Measurements from ENCODE around the gene CELF2.

CELF2 gene

GRCh38 chr10:11166550-11166949 is 148.9 kb downstream of the CELF2 start:
- peak overlapping the region; percentile 93; the same call in 1 of the 2 replicates for H3K4me2 ChIP-seq (ENCODE audit: low read length)
- peaks cover 3% of the 10 kb centered on the region; the same call in 1 of the 2 replicates for H3F3A ChIP-seq (ENCODE audit: control insufficient read depth, insufficient read depth)
- TF ChIP-seq CTCF (IDR thresholded peaks at IDR 0.05; ENCODE audit: low read depth, low read length, poor library complexity, severe bottlenecking): no peak
- TF ChIP-seq EZH2phosphoT487 (IDR thresholded peaks at IDR 0.05; ENCODE audit: borderline replicate concordance, low read length): no peak
- H3K4me3 ChIP-seq (ENCODE audit: low read length): 0 out of 2 replicates have a peak overlapping the region, but pooled peaks have one; percentile 73
- H3K27ac ChIP-seq (ENCODE audit: low read depth, low read length): no peak overlapping the region
- no peaks in the 10 kb centered on the region for H3K36me3 ChIP-seq (ENCODE audit: control insufficient read depth, low read length)
- no peaks in the 10 kb centered on the region for H3K79me2 ChIP-seq (ENCODE audit: control insufficient read depth, low read length)
- peaks cover 95% of the 10 kb centered on the region for H3K27me3 ChIP-seq (ENCODE audit: control insufficient read depth, low read length)
- no peaks in the 10 kb centered on the region for H4K20me1 ChIP-seq (ENCODE audit: control insufficient read depth, insufficient read depth, low read depth, low read length)
- no peaks in the 10 kb centered on the region for H3K9me3 ChIP-seq (ENCODE audit: control insufficient read depth, insufficient read depth, low read length)
- H3K4me1 ChIP-seq (ENCODE audit: control insufficient read depth, low read length): peaks cover 57% of the 10 kb centered on the region
- no peaks in the 10 kb centered on the region for H3K9me2 ChIP-seq (replicated peaks; ENCODE audit: control insufficient read depth, low read length)

GRCh38 chr10:11167233-11167966 is 149.7 kb downstream of the CELF2 start:
- no peak overlapping the region for H3K4me3 ChIP-seq (ENCODE audit: low read length)
- peaks cover 3% of the 10 kb centered on the region; the same call in 1 of the 2 replicates for H3F3A ChIP-seq (ENCODE audit: control insufficient read depth, insufficient read depth)
- peaks cover 95% of the 10 kb centered on the region for H3K27me3 ChIP-seq (ENCODE audit: control insufficient read depth, low read length)
- H3K9me3 ChIP-seq (ENCODE audit: control insufficient read depth, insufficient read depth, low read length): no peaks in the 10 kb centered on the region
- no peak for TF ChIP-seq EZH2phosphoT487 (IDR thresholded peaks at IDR 0.05; ENCODE audit: borderline replicate concordance, low read length)
- TF ChIP-seq CTCF (IDR thresholded peaks at IDR 0.05; ENCODE audit: low read depth, low read length, poor library complexity, severe bottlenecking): no peak
- no peak overlapping the region for H3K27ac ChIP-seq (ENCODE audit: low read depth, low read length)
- H3K4me1 ChIP-seq (ENCODE audit: control insufficient read depth, low read length): peaks cover 55% of the 10 kb centered on the region
- H3K79me2 ChIP-seq (ENCODE audit: control insufficient read depth, low read length): no peaks in the 10 kb centered on the region
- no peaks in the 10 kb centered on the region for H3K9me2 ChIP-seq (replicated peaks; ENCODE audit: control insufficient read depth, low read length)
- H3K36me3 ChIP-seq (ENCODE audit: control insufficient read depth, low read length): no peaks in the 10 kb centered on the region
- no peaks in the 10 kb centered on the region for H4K20me1 ChIP-seq (ENCODE audit: control insufficient read depth, insufficient read depth, low read depth, low read length)
- H3K4me2 ChIP-seq (ENCODE audit: low read length): no peak overlapping the region

- Histone ChIP-seq H3K4me3 (ENCODE audit: low read length) (no peak overlapping the region), H3F3A (ENCODE audit: control insufficient read depth, insufficient read depth) (no peaks in the 10 kb centered on the region), H3K36me3 (ENCODE audit: control insufficient read depth, low read length) (no peaks in the 10 kb centered on the region), H3K9me2 (replicated peaks; ENCODE audit: control insufficient read depth, low read length) (no peaks in the 10 kb centered on the region), H3K79me2 (ENCODE audit: control insufficient read depth, low read length) (no peaks in the 10 kb centered on the region), H4K20me1 (ENCODE audit: control insufficient read depth, insufficient read depth, low read depth, low read length) (no peaks in the 10 kb centered on the region), H3K27ac (ENCODE audit: low read depth, low read length) (no peak overlapping the region), H3K4me1 (ENCODE audit: control insufficient read depth, low read length) (peaks cover 43% of the 10 kb centered on the region), H3K27me3 (ENCODE audit: control insufficient read depth, low read length) (peaks cover 99% of the 10 kb centered on the region), H3K4me2 (ENCODE audit: low read length) (no peak overlapping the region), H3K9me3 (ENCODE audit: control insufficient read depth, insufficient read depth, low read length) (no peaks in the 10 kb centered on the region)
- TF ChIP-seq CTCF (IDR thresholded peaks at IDR 0.05; ENCODE audit: low read depth, low read length, poor library complexity, severe bottlenecking): no peak
These were observed 150.9 kb downstream of the CELF2 start for GRCh38 chr10:11168423-11169090.

All from DOHH2 (cell line).